ENCODE results near the gene MBNL1.

The MBNL1 gene

GRCh38 chr3:152299249-152299976 lies 30.7 kb downstream of the MBNL1 start:
- peak overlapping the region; percentile 96 for H3K27ac ChIP-seq
- TF ChIP-seq, protein P1, sequence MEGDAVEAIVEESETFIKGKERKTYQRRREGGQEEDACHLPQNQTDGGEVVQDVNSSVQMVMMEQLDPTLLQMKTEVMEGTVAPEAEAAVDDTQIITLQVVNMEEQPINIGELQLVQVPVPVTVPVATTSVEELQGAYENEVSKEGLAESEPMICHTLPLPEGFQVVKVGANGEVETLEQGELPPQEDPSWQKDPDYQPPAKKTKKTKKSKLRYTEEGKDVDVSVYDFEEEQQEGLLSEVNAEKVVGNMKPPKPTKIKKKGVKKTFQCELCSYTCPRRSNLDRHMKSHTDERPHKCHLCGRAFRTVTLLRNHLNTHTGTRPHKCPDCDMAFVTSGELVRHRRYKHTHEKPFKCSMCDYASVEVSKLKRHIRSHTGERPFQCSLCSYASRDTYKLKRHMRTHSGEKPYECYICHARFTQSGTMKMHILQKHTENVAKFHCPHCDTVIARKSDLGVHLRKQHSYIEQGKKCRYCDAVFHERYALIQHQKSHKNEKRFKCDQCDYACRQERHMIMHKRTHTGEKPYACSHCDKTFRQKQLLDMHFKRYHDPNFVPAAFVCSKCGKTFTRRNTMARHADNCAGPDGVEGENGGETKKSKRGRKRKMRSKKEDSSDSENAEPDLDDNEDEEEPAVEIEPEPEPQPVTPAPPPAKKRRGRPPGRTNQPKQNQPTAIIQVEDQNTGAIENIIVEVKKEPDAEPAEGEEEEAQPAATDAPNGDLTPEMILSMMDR (conservative IDR thresholded peaks at IDR 0.05) = no peak

DNA sequence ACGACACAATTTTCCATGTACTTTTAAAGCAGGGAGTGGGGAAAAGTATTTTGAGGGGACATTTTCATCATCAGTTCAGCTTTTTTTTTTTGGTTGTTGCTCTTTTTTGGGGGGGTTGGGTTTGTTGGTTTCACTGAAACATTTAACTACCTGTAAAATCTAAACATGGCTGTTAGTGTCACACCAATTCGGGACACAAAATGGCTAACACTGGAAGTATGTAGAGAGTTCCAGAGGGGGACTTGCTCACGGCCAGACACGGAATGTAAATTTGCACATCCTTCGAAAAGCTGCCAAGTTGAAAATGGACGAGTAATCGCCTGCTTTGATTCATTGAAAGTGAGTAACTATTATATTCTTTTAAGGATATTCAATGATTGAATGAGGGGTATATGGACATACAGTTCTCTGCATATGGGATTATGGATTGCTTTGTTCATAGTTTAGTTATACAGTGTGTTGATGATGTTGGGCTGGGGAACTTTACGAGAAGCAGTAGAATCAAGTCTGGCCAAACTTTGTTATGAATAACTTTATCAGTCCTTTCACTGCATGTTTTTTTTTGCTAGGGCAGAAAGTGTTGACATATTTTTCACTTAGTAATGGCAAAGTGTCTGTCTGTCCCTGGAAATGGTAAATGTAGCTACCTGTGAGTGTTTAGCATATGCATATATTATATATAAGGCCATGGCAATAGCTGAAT lies 31.5 kb downstream of the MBNL1 start:
- TF ChIP-seq, protein P1 (conservative IDR thresholded peaks at IDR 0.05) = no peak
- H3K27ac ChIP-seq = peak overlapping the region; percentile 96; the same call in 1 of the 2 replicates

DNA sequence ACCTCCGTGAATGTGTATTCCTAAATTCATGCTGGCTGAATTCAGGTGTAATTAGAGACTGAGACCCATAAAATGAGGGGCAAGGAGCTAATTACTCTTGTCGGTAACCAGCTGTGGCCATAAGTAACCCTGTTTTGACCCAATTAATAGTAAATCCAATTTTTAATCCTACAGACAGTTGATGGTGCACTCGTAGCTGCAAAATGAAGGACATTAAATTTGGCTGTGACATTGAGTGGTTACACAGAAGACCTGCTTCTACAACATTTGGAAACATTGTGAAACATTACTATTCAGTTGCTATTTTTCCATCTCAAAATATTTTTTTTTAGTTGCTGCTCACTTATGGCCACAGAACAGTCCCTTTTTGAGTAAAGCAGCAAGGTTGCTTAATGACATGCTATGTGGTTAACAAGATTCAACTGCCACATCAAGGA lies 33.0 kb downstream of the MBNL1 start:
- TF ChIP-seq, protein P1 (conservative IDR thresholded peaks at IDR 0.05) = no peak
- H3K27ac ChIP-seq = no peak overlapping the region

DNA sequence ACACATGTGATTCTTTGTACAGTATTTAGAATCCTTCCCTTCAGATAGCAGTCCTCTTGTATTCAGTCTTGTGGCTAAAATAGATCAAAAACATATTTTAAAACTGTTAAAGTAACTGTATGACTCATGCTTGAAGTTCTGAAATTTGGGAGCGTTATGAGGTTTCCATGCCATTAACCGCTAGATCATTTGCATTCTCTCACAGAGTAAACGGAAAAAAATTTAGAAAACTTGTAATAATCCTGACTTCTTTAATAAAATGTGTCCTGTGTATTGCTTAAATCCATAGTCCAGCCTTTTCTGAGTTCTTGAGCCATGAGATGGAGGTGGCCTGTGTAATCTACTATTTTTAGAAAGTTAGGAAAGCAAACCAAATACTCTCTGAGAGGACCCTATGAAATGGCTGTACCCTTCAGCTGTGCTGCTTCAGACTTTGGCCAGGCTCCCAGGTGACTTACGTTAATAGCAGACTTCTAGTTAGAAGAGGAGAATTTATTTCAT lies 33.8 kb downstream of the MBNL1 start:
- no peak overlapping the region for H3K27ac ChIP-seq
- TF ChIP-seq, protein P1 (conservative IDR thresholded peaks at IDR 0.05) = no peak

DNA sequence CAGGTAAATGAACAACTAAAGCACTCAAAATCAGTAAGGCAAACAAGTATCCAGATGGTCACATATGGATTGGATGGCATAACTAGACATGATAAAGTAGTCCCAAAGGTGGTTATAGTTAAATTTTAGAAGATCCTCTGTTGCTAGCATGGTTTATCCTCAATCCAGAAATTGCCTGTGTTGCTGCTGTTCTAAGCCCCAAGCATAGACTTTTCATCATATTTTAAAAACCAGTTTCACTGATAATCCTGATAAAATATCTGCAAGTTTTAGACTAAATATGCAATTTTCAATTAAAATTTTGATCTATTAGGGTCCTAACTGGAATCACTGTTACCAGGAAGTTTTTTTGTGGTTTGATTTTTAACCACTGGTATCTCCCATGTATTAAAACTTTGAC lies 35.4 kb downstream of the MBNL1 start:
- H3K27ac ChIP-seq = no peak overlapping the region

DNA sequence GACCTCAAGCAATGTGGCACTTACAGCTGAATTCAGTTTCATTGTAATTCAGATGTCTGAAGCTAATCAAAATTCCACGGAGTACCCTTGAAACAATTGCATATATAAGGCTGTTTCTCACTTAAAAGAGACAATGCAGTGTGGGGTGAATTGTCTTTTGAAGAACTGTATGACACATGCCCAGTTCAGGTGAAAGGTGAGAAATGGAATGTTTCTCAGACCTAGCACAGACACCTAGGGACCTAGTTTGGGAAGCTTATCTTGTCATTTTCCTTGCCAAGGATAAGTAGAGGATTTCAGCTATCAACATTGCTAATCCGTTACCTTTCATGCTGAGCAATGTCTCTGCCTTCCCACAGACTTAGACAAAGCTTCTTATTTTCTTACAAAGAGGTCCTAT lies 36.3 kb downstream of the MBNL1 start:
- TF ChIP-seq, protein P1 (conservative IDR thresholded peaks at IDR 0.05) = no peak
- no peak overlapping the region for H3K27ac ChIP-seq

More for the DNA sequence above, 35.4 kb downstream of the MBNL1 start:
- TF ChIP-seq, protein P1 (conservative IDR thresholded peaks at IDR 0.05) = no peak

DNA sequence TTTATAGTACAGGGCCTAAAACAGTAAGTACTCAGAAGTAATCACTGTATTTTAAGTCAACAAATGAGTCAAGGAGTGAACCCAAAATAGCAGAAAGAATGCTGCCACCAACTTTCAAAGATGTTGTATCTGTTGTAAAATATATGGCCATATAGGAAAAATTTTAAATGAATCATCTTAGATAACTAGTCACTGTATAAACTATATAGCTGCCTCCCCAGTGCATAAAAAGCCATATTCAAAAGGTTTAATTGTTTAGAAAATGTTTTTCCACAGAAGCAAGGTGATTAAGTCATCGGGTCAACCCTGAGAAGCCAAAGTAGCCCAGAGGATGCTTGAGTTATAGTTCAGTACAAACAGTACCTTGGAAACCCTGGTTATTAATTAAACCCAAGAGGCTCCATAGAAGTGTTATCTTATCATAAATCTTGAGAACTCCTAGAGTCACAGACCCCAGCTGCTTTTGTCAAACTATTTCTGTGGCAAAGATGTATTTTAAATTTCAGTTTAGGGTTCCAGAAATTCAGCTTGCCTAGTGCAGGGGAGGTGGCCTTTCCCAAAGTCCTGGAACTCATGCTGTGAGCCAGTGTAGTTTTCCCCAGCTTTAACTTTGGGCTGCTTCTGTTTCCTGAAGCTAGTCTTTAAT lies 39.2 kb downstream of the MBNL1 start:
- peak overlapping the region; percentile 84 for H3K27ac ChIP-seq

More for the DNA sequence above, 39.2 kb downstream of the MBNL1 start:
- TF ChIP-seq, protein P1 (conservative IDR thresholded peaks at IDR 0.05) = no peak
